Endodermal cell (in vitro differentiated cells): ENCODE data around the gene CYP27B1. TPM values are rescaled to one million over a fixed set of nuclear protein-coding genes. Genes with fewer than 3 reads are reported as not detected.

Experiments used
- DNase-seq: peaks from one replicate; pipeline ENCODE4 v3.0.0-alpha.2; 2017
- H3K27ac ChIP-seq: 2 replicates; pipeline ENCODE4 v1.5.1; 2013; ENCODE audit warnings: mild to moderate bottlenecking, low read depth, low read length, moderate library complexity
- H3K27me3 ChIP-seq: 2 replicates; pipeline ENCODE4 v1.6.1; 2013; ENCODE audit warnings: mild to moderate bottlenecking, low read length, moderate library complexity; ENCODE audit not compliant: insufficient read depth, control insufficient read depth, poor library complexity, severe bottlenecking
- H3K36me3 ChIP-seq: 2 replicates; pipeline ENCODE4 v1.7.0; 2013; ENCODE audit warnings: mild to moderate bottlenecking, low read length, moderate library complexity; ENCODE audit not compliant: control insufficient read depth, insufficient read depth
- H3K4me1 ChIP-seq: one replicate; pipeline ENCODE4 v1.7.0; 2013; ENCODE audit warnings: low read length; ENCODE audit not compliant: control insufficient read depth, insufficient read depth
- H3K4me3 ChIP-seq: 2 replicates; pipeline ENCODE4 v1.5.1; 2013; ENCODE audit warnings: mild to moderate bottlenecking, low read length, moderate library complexity
- H3K9ac ChIP-seq: 2 replicates; pipeline ENCODE4 v1.6.1; 2013; ENCODE audit warnings: mild to moderate bottlenecking, low read length, moderate library complexity; ENCODE audit not compliant: poor library complexity, severe bottlenecking; ENCODE audit errors: extremely low read depth
- H3K9me3 ChIP-seq: 2 replicates; pipeline ENCODE4 v1.6.1; 2013; ENCODE audit warnings: mild to moderate bottlenecking, low read length, moderate library complexity; ENCODE audit not compliant: control insufficient read depth
- H3K27ac Mint-ChIP-seq: 2 replicates; pipeline ENCODE4 v1.8.0; 2020; ENCODE audit warnings: mixed read lengths
- H3K27me3 Mint-ChIP-seq: 2 replicates; pipeline ENCODE4 v1.8.0; 2021; ENCODE audit warnings: mild to moderate bottlenecking, mixed read lengths; ENCODE audit not compliant: insufficient read depth
- H3K36me3 Mint-ChIP-seq: 2 replicates; pipeline ENCODE4 v1.8.0; 2020; ENCODE audit warnings: low read depth, mixed read lengths
- H3K4me1 Mint-ChIP-seq: 2 replicates; pipeline ENCODE4 v1.8.0; 2020; ENCODE audit warnings: mixed read lengths
- H3K4me3 Mint-ChIP-seq: 2 replicates; pipeline ENCODE4 v1.8.0; 2020; ENCODE audit warnings: mild to moderate bottlenecking, moderate library complexity, mixed read lengths
- H3K9me3 Mint-ChIP-seq: 2 replicates; pipeline ENCODE4 v1.8.0; 2020; ENCODE audit warnings: mild to moderate bottlenecking, mixed read lengths
- CTCF ChIP-seq: fragments of 200-600 bp; sonication (generic); conservative IDR thresholded peaks from 2 replicates; pipeline ENCODE4 v1.5.0; 2021; ENCODE audit warnings: antibody characterized with exemption, mild to moderate bottlenecking
- WGBS, 2 experiments: methylation state at CpG; one replicate each; pipeline versions ENCODE4 v1.1.5 to v1.1.7; 2013; ENCODE audit warnings: missing lambda C conversion rate in 2 of 2, mixed read lengths in 1 of 2; ENCODE audit not compliant: insufficient coverage in 1 of 2, insufficient read length in 1 of 2; 5-methylcytosine and 5-hydroxymethylcytosine counted together
- total RNA-seq, 2 donors: library from RNA; stranded (reverse); fragmentation: NEBNext Ultra II Directional in 1 of 2; extraction: Animal tissue kit (Norgen Biotek cat#: 25700) in 1 of 2; gene quantifications; 2 replicates in 1 of 2; 3 replicates in 1 of 2; pipeline ENCODE4 v1.2.1, GENCODE V29; 2021

The CYP27B1 gene
- total RNA-seq, 2 donors from 2014 or later: 2.4 to 3.1 TPM

GRCh38 chr12:57782608-57783465 lies 16.0 kb upstream of the CYP27B1 start, which contains the start of gene TSFM:
TSS of gene TSFM (plus strand) at chr12:57782787. CDS start at chr12:57782802, 15 bp downstream.
- no peaks in the 10 kb centered on the region for H3K27me3 ChIP-seq
- peak; percentile 97 for TF ChIP-seq CTCF
- H3K36me3 ChIP-seq: peaks cover 32% of the 10 kb centered on the region
- H3K9ac ChIP-seq: peak within 1 kb of the TSS; percentile 76
- Mint-ChIP-seq H3K27ac (peak within 1 kb of the TSS; percentile 94), H3K27me3 (no peaks in the 10 kb centered on the region), H3K4me1 (peaks cover 4% of the 10 kb centered on the region), H3K36me3 (peaks cover 22% of the 10 kb centered on the region), H3K9me3 (no peaks in the 10 kb centered on the region), H3K4me3 (peak within 1 kb of the TSS; percentile 100)
- H3K27ac ChIP-seq: peak within 1 kb of the TSS; percentile 51
- H3K4me1 ChIP-seq: no peaks in the 10 kb centered on the region
- WGBS, 2 experiments: 2 to 3% methylated on average over 42 to 45 of the region's 45 CpGs
- H3K4me3 ChIP-seq: peak within 1 kb of the TSS; percentile 97
- peak; percentile 99 for DNase-seq
- no peaks in the 10 kb centered on the region for H3K9me3 ChIP-seq

- no peaks in the 10 kb centered on the region for H3K27me3 Mint-ChIP-seq
- peaks cover 27% of the 10 kb centered on the region for H3K36me3 ChIP-seq
- H3K9me3 Mint-ChIP-seq: no peaks in the 10 kb centered on the region
- H3K4me1 ChIP-seq: no peaks in the 10 kb centered on the region
- H3K4me3 Mint-ChIP-seq: peak overlapping the region; percentile 100
- peaks cover 4% of the 10 kb centered on the region for H3K4me1 Mint-ChIP-seq
- H3K4me3 ChIP-seq: peak overlapping the region; percentile 97
- 15% methylated on average over 3 of the region's 4 CpGs; no CpG with 5 or more reads in 1 of the 2 experiments for WGBS, 2 experiments
- no peak overlapping the region for H3K9ac ChIP-seq
- no peaks in the 10 kb centered on the region for H3K27me3 ChIP-seq
- peaks cover 18% of the 10 kb centered on the region for H3K36me3 Mint-ChIP-seq
- no peak overlapping the region for H3K27ac ChIP-seq
- no peak overlapping the region for H3K27ac Mint-ChIP-seq
- TF ChIP-seq CTCF: no peak
- no peaks in the 10 kb centered on the region for H3K9me3 ChIP-seq
- no peak for DNase-seq
These were observed 15.3 kb upstream of the CYP27B1 start for GRCh38 chr12:57782243-57782607.

GRCh38 chr12:57781801-57782200 lies 14.9 kb upstream of the CYP27B1 start:
- Histone ChIP-seq H3K36me3 (peaks cover 23% of the 10 kb centered on the region), H3K27ac (no peak overlapping the region), H3K4me1 (no peaks in the 10 kb centered on the region), H3K27me3 (no peaks in the 10 kb centered on the region), H3K9ac (no peak overlapping the region), H3K9me3 (no peaks in the 10 kb centered on the region), H3K4me3 (no peak overlapping the region)
- Mint-ChIP-seq H3K27ac (no peak overlapping the region), H3K27me3 (no peaks in the 10 kb centered on the region), H3K4me1 (peaks cover 4% of the 10 kb centered on the region), H3K36me3 (peaks cover 15% of the 10 kb centered on the region), H3K4me3 (no peak overlapping the region), H3K9me3 (no peaks in the 10 kb centered on the region)
- TF ChIP-seq CTCF: no peak
- no peak for DNase-seq
- 74% methylated on average over 2 of the region's 2 CpGs for WGBS, 2 experiments
